HG02571 (cell line): ENCODE data around the gene NRDC.
"Not testable (repeated sequence)": the region's sequence is repeated elsewhere in the genome, so short reads cannot be mapped to it uniquely, and the experiment has no call there.

Source experiments
- ATAC-seq: cut with Tn5 transposase; IDR thresholded peaks from one replicate; pipeline ENCODE4 v1.9.1; 2021; ENCODE audit warnings: mild to moderate bottlenecking, moderate library complexity; ENCODE audit not compliant: unreplicated experiment

NRDC gene

DNA sequence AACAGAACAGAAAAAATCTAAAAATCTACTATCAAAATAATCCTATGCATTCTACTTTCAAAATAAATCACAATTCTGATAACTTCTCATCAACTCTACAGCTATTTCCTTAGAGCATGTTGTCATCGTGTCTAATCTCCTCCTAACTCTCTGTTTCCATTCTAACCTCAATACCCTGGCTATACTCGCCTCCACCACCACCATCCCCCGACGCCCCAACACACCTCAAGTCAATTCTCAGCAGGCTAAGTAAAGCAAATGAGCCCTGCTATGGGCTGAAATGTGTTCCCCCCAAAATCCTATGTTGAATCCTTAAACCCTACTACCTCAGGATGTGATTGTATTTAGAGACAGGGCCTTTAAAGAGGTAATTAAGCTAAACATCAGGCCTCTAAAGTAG, 34.6 kb downstream of the NRDC start:
- no peak for ATAC-seq

DNA sequence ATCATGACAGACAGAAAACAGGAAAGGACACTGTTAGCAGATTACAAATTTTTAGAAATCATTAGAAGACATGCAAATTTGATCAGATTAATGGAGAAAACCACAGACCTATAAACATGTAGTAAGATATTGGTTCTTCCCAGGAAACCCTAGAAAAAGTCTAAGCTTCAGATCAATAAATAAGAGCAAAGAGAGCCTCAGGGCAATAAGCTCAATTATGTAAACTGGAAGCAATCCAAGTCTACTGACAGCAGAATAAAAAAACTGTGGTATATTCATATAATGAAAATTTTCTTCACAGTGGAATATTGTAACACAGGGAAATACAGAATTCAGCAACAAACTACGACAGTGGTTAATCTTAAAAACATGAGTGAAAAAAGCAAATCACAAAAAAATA, 36.3 kb downstream of the NRDC start:
- ATAC-seq: no peak

DNA sequence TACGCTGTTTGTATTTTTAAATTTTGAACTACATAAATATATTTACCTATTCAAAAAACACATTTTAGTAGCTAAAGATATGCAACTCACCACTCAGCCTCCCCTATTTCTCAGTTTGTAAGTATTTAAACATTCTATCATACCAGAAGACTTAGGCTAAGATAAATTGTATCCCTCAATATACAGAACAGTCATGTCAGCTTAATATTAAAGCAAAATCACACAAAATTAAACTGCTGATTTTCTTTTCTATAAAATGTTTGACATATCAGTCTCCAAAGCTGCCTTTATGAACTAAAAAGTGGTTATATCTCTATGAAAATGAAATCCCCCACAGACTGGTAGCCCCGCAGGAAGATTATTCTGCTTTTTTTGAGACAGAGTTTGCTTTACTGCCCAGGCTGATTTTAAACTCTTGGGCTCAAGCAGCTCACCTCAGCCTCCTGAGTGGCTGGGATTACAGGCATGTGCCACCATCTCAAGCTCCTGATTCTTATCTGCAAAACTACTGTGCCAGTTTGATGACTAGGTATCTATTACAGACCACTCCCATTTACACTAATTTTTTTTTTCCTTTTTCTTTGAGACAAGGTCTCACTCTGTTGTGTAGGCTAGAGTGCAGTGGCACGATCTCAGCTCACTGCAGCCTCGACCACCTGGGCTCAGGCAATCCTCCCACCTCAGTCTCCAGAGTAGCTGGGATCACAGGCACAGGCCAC, 37.6 kb downstream of the NRDC start:
- no peak for ATAC-seq

DNA sequence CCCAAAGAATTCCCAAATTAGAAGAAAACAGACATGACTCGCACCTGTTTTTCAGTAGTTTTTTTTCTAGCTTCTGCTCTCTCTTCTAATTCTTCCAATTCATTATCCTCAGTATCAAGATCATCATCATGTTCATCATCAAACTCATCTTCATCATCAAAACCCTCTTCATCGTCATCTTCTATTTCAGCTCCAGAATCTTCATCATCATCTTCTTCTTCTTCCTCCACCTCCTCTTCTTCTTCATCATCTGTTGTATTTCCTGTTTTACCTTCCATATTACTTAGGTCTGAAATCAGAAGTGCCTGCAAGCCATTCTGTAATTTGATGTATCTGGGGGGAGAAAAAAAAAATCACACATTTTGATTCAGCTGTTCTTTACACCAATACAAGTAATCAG, 38.3 kb downstream of the NRDC start:
- ATAC-seq: no peak

DNA sequence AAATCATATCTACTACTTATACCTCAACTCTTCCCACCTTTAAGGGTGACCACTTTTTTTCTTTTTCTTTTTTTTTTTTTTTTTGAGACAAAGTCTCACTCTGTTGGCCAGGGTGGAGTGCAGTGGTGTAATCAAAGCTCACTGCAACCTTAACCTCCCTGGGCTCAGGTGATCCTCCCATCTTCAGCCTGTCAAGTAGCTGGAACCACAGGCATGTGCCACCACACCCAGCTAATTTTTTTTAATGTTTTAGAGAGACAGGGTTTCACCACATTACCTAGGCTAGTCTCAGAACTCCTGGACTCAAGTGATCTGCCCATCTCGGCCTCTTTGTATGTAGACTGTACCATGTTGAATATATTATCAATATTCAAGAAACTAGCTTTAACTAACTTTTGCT, 39.4 kb downstream of the NRDC start:
- no peak for ATAC-seq

DNA sequence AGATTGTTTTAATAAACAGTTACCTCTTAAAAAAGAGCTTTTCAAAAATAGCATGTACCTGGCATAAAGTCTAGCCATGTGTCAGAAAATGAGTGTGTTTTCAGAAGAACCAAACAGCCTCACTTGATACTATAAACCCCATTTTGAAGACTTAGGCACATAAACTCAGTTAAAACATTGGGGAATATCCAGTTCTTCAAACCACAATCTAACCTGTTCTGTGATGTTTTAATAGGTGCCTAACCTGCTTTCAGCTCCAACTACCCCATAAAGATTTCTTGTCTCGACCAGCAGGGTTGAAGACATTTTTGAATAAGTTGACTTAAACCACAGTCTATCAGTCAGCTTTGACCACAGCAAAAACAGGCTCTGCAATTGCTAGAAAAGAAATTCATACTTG, 41.3 kb downstream of the NRDC start:
- ATAC-seq: no peak

DNA sequence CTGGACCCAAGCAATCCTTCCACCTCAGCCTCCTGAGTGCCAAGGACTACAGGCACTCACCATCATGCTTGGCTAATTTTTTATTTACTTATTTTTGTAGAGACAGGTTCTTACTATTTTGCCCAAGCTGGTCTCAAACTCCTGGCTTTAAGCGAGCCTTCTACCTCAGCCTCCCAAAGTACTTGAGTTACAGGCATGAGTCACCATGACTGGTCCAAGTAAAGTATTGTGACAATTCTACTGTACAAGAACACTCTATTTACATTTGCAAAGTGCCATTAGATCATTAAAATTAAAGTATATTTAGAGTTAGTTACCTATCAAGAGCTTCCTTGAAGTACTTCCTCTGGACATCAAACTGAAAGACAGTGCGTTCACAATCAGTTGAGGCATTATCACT, 44.8 kb downstream of the NRDC start:
- ATAC-seq: no peak

DNA sequence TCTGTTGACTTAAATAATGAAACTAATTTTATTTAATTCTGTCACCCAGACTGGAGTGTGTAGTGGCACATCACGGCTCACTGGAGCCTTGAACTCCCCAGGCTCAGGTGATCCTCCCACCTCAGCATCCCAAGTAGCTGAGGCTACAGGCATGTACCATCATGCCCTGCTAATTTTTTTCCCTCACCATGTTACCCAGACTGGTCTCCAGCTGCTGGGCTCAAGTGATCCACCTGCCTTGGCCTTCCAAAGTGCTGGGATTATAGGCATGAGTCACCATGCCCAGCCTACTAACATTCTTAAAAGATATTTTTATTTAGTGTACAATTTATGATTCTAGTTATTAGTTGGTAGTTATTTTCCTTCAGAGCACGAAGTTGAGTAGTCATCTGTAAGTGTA, 49.5 kb downstream of the NRDC start:
- no peak for ATAC-seq

DNA sequence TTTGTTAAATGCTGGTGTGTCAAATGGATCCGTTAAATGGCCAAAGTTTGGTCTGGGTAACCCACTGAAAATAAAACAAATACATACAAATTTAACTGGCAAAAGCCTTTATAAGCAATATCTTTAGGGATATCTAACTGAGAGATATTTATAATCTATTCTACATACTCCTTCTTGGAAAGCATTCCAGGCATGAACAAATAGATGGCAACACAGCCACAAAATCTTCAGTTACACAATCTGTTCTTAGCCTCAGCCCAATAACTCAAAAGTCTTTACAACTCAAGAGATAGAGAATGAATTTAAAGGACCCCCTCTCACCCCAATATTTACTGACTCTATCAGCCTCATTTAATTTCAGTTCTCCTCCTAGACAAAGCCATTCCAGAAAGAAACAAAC, 58.7 kb downstream of the NRDC start:
- no peak for ATAC-seq

DNA sequence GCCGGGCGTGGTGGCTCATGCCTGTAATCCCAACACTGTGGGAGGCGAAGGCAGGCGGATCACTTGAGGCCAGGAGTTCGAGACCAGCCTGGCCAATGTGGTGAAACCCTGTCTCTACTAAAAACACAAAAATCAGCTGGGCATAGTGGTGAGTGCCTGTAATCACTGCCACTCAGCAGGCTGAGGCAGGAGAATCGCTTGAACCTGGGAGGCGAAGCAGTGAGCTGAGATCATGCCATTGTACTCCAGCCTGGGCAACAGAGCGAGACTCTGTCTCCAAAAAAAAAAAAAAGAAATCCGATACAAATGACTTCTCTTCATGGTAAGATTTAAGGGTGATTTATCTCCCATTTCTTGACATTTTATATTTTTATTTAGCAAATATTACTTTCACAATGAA, 59.5 kb downstream of the NRDC start:
- not testable (repeated sequence) for ATAC-seq

DNA sequence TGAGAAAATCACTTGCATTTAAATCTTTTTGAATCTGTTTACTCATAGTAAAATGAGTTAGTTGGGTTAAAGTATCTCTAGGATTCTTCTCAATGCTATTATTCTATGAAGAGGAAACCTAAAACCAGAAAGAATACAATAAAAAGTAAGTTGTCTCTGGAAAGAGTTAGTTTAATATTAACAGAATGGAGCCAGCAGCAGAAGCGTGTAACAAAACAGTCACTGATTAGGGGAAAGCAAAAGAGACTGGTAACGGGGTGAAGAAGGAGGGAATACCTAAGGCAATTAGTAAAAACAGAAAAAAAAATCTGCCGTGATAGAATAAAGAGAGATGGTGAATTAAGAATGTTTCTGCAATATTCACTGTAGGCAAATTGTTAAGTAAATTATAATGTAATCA, 60.0 kb downstream of the NRDC start:
- no peak for ATAC-seq

DNA sequence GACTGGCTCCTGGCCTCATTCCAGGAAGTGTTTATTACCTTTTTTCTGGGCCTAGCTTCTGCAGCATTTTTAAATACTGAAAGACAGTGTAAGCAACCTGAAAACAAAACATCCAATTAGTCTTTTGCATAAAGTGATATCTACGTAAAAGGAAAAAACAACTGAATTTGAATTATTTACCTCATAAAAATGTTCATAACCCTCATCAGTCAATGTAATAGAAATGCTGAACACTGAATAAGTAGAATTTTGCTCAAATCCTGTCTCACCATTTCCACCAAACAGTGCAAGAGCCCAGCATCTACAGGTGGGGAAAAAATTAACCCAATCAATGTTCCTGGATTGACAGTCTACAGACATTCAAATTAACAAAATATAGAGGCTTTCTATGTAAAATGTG, 64.0 kb downstream of the NRDC start:
- ATAC-seq: no peak

DNA sequence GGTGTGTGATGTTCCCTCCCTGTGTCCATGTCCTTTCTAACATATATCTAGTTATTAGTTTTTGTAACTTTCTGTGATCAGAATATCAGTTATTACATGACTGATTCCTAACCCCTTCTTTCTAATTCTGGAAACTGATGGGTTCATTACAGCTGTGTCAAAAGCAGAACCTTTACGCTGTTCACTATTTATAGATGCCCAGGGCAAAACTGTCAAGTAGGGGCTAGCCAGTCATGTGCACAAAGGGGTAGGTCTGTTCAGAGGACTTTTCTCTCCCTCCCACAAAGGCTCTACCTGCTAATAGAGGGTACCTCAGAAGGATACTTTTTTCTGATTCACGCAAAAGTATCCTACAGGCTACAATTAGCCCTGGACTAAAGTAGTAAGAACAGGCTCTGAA, 79.2 kb downstream of the NRDC start:
- no peak for ATAC-seq

DNA sequence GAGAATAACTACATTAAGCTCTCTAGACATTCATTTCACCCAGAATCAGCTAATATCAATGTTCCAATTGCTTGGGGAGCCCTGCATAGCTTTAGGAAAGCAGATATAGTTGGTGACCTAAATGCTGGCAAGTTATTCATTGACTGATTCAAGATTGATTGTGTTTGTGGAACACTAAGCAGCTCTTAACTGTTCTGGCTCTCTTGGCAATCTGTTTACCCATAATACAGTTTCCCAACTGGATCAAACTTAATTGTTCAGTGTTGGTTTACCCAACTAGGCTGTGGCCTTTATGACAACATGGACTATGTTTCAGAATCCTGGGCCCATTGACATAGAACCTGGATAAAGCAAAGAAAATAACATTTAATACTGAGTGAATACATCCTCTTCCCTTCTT, 83.7 kb downstream of the NRDC start:
- no peak for ATAC-seq

DNA sequence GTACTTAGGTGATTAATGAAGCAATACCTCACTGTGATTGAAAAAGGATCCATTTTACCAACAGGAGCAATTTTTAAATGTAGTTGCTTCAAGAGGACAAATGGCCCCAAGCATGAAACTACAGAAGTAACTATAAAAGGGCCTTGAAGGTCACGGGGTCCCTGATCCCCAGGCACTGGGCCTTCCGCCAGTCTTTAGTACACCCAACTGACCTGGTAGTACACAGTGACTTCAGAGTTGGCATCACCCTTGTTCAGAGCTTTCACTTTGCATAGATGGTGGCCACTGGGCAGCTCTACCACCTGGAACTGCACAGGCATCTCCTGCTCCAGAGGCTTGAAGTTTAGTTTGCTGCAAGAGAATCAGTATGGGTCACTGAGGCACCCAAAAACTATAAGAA, 84.3 kb downstream of the NRDC start:
- no peak for ATAC-seq

DNA sequence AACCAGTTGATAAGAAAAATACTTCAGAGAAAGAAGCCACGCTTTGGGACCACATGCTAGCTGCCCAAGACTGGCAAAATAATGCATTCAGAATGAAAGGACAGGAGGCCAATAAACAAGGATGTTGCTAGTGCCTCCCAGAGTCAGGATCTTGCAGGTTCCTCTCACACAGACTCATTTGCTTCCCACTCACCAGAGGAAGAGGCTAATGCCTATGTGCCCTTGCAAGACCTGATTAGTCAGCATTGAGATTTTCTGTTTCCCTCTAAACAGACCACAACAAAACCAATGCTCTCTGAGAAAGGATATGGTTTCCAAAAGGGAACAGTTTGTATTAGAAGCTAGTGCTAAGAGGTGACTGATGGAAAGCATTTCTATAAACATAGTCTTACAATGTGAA, 85.7 kb downstream of the NRDC start:
- ATAC-seq: no peak

DNA sequence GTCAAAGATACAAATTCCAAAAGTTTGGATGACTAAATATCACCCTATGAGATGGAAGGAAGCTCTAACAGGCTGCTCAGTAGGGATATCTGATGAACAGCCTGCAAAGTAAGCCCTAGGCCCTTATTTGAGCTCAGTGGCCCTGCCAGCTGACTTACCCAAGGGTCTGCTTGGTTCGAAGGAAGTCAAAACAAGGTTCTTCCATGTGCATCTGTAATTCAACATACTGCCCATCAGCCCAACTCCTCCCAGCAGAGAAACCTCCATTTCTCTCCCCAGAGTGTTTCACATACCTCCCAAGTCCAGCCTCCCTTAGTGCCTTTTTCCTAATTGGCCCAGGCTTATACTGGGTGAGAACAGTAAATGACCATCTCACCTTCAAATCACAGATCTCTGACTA, 86.6 kb downstream of the NRDC start:
- no peak for ATAC-seq

DNA sequence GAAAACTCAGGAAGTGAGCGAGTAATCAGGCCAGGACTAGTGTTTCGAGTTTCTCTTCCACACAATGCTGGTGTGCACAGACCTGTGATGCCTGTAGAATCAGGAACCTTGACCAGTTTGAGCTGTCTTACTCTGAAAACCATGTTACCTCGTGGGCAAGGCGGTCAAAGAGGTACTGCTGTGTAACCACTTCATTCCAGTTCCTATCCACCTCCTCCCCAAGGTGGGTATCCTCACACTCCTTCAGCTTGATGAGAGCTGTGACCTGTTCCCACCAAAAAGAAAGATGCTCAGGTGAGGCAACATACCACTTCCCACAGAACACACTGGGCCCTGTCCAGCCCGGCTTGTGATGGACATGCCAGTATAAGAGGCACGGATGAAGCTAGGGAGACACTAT, 88.1 kb downstream of the NRDC start:
- ATAC-seq: no peak

DNA sequence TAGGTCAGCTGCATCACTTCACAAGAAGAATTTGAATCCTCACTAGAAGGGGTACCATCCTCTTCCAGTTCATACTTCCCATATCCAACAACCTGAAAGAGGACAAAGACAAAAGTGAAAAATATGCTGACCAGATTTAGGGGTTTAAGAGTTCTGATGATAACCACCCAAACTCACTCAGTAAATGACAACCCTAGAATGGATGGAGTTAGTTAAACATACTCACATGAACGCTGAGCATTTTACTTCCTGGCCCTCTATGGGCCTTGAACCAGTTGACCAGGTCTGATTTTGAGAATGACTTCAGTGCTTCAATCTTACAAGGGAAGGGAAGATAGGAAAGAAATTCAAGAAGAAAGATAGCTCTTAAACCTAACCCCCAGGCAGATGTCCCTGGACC, 89.2 kb downstream of the NRDC start:
- no peak for ATAC-seq

DNA sequence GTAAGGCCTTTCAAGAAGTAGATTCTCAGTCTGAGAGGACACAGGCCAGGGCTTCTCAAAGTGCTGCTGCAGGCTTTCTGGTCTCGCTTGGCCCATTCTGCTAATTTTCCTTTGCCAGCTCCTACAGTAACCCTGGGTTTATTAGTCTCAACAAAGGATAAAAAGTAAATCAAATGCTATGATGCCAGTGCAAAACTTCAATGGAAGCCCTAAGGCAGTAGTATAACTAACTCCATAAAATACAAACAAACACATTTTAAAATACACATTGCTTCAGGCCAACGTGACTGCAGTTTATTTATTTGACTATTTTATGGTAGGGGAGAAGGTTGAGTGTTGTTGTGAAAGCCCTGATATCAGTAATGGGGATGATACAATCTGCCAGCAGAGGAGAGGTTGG, 89.6 kb downstream of the NRDC start:
- no peak for ATAC-seq

DNA sequence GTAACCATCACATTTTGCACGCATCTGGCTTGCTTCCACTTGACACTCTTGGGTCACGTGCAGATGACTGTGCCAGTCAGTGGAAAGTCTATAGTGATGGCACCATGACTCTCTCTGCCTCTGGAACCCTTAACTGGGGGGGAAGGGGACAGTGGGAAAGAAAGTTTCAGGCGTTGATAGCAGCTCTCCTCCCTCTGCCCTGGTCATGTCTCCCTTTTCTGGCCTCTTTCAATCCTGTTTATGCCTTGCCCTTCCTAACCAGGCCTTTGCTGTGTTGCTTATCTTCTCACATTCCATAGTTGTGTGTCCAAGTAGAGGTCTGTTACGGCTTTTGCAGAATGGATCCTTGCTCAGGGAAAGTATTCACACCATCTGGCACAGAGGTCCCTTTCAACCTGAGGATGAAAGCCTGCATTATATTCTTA, 93.5 kb downstream of the NRDC start:
- no peak for ATAC-seq

DNA sequence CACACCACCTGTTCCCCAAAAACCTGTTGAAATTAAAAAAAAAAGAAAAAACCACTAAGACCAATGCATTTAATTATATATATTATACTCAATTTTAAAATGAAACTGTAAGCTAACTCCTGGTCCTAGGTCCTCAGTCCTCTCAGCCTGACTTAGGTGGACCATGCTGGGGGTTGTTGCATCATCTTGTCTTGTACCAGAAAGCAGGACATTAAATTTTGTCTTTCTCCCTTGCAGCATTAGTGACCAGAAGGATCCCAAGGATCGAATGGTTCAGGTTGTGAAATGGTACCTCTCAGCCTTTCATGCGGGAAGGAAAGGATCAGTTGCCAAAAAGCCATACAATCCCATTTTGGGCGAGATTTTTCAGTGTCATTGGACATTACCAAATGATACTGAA, 97.6 kb downstream of the NRDC start:
- no peak for ATAC-seq

DNA sequence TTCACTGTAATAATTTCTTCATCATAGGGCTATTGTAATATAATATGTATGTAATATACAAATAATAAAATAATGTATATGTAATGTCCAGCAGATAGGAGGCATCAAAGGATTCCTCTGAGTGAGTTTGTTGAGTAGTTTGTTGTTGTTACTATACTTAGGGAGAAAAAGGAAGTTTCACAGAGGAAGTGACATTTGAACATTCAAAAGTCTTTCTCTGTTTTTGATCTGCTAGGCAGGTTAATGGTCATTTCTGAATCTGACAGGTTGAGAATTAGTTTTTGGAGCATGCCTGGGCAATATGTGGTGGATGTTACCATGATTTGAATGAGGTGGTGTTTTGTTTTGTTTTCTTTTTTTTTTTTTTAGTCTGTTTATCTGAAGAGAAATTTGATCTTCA, 102.1 kb downstream of the NRDC start:
- ATAC-seq: no peak
